ENCODE measurements around the gene LARGE1. TPM values are rescaled to one million over a fixed set of nuclear protein-coding genes. Genes with fewer than 3 reads are reported as not detected.

Gene LARGE1
- total and polyA plus RNA-seq, 2 of the 13 experiments (the other 11 are each of a cell fraction or from before 2014, with no cell fraction given), result 8.4 to 11.0 TPM

- TF ChIP-seq UBTF (CRISPR knock-in tag; IDR thresholded peaks at IDR 0.05) (no peak), SAFB2 (CRISPR knock-in tag; IDR thresholded peaks at IDR 0.05; ENCODE audit: borderline replicate concordance, low read depth) (no peak), GABPB1 (CRISPR knock-in tag; IDR thresholded peaks at IDR 0.05) (no peak), ZBTB3 (CRISPR knock-in tag; IDR thresholded peaks at IDR 0.05; ENCODE audit: borderline replicate concordance, low read depth) (no peak), PBX2 (CRISPR knock-in tag; IDR thresholded peaks at IDR 0.05) (no peak), ZNF782 (CRISPR knock-in tag; IDR thresholded peaks at IDR 0.05; ENCODE audit: borderline replicate concordance) (no peak), KLF6 (CRISPR knock-in tag; IDR thresholded peaks at IDR 0.05) (no peak), SOX5 (CRISPR knock-in tag; IDR thresholded peaks at IDR 0.05; ENCODE audit: borderline replicate concordance) (peak; percentile 83), ZNF337 (CRISPR knock-in tag; IDR thresholded peaks at IDR 0.05; ENCODE audit: borderline replicate concordance, low read depth) (no peak), ZNF574 (CRISPR knock-in tag; IDR thresholded peaks at IDR 0.05) (peak; percentile 24; the same call in 1 of the 2 replicates), SNAI1 (CRISPR knock-in tag; IDR thresholded peaks at IDR 0.05; ENCODE audit: borderline replicate concordance) (no peak), SPEN (CRISPR knock-in tag; IDR thresholded peaks at IDR 0.05; ENCODE audit: low read depth) (no peak), ZFP91 (CRISPR knock-in tag; IDR thresholded peaks at IDR 0.05; ENCODE audit: borderline replicate concordance) (no peak), ARID4A (CRISPR knock-in tag; IDR thresholded peaks at IDR 0.05; ENCODE audit: borderline replicate concordance) (no peak), ZNF160 (CRISPR knock-in tag; IDR thresholded peaks at IDR 0.05) (no peak), ZNF383 (CRISPR knock-in tag; IDR thresholded peaks at IDR 0.05; ENCODE audit: borderline replicate concordance) (no peak), FOXK1 (CRISPR knock-in tag; IDR thresholded peaks at IDR 0.05; ENCODE audit: borderline replicate concordance, low read depth) (peak; percentile 67; the same call in 1 of the 2 replicates)
Measured at GRCh38 chr22:33272180-33272579, 648.1 kb downstream of the LARGE1 start (continued).
